GM19023 (cell line): ENCODE measurements around the gene PIWIL1.

ENCODE experiments used
- ATAC-seq: cut with Tn5 transposase; IDR thresholded peaks from one replicate; pipeline ENCODE4 v1.9.1; 2021; ENCODE audit warnings: mild to moderate bottlenecking, moderate library complexity; ENCODE audit not compliant: unreplicated experiment

Gene PIWIL1

DNA sequence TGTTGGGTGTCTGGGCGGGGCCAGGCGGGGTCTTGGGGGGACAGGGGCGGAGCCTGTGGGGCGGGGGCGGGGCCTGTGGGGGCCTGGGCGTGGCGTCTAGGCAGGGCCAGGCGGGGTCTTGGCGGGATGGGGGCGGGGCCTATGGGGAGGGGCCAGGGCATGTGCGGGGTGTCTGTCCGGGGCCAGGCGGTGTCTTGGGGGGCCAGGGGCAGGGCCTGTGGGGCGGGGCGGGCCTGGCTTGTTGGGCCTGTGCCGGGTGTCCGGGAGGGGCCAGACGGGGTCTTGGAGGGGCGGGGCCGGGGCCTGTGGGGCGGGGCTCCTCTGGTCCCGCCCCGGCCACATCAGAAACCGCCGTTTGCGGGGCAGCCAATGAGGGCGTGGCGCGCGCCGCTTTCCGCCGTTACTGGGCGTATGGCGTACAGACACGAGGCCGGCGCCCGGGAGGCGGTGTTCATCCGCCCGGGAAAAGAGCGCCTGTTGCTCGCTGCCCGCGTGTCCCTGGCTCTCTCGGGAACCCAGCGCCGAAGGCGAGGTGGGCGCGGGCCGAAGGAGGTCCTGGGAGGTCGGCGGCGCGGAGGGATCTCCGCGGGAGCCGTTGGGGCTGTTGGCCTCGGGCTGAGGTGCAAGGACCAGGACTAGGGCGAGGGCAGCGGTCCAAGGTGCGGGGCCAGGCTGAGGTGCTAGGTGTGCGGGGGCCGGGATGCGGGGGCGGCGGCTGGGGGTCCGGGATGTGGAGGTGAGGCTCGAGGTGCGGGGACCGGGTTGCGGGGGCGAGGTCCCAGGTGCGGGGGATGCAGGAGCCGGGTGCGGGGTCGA is at the start of gene PIWIL1:
TSS of gene PIWIL1 (plus strand) at position 400 of the 816 bp plus-strand sequence. CDS start 4,705 bp downstream, outside the sequence.
- ATAC-seq = no peak

DNA sequence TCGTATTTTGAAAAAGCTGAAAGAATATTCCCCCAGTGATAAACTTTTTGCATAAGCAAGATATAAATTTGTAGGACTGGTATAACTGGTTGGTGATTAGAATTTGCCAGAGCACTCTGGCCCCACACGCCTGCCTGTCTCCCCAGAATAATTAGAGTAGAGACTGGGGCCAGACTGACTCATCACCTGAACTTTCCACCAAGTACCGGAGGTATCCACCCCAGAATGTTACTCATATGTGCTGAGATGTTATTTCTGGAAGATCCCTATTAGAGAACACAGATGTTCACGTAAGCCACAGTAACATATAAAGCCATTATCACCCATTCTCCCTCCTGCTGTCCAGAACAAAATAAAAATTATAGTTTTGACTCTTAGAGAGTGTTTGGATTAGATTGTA is 49.5 kb upstream of the PIWIL1 start:
- ATAC-seq = no peak

DNA sequence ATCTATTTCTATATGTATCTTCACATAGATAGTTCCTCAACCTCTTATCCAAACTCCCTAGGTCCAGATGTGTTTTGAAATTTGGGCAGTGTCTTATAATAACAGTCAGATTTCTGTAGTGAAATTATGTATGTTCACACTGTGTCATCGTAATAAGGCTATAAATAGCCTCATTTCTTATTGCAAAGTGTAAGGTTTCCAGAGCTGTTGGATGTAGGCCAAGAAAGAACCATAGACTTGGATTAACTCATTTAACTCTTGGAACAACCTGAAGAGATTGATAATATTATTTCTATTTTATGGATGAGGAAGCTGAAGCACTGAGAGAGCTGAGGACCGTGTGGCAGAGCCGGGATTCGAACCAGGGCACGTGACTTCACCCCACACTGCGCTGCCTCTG is 49.0 kb upstream of the PIWIL1 start:
- ATAC-seq = no peak

DNA sequence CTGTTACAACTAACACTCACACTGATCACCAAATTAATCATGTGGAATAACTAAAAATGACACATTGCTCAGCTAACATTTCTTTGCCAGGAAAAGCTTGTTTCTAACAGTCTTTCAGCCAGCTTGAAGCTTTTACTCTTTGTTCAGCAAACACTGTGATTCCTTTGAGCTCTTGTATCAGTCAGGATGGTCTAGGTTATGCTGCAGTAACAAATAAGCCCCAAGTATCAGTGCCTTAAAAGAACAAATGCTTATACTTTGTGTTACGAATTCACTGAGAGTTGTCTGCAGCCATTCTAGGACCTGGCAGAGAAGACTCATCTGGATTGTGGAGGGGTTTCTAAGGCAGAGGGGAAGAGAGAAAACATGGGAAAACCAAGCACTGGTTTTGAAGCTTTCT is 47.6 kb upstream of the PIWIL1 start:
- ATAC-seq = no peak

DNA sequence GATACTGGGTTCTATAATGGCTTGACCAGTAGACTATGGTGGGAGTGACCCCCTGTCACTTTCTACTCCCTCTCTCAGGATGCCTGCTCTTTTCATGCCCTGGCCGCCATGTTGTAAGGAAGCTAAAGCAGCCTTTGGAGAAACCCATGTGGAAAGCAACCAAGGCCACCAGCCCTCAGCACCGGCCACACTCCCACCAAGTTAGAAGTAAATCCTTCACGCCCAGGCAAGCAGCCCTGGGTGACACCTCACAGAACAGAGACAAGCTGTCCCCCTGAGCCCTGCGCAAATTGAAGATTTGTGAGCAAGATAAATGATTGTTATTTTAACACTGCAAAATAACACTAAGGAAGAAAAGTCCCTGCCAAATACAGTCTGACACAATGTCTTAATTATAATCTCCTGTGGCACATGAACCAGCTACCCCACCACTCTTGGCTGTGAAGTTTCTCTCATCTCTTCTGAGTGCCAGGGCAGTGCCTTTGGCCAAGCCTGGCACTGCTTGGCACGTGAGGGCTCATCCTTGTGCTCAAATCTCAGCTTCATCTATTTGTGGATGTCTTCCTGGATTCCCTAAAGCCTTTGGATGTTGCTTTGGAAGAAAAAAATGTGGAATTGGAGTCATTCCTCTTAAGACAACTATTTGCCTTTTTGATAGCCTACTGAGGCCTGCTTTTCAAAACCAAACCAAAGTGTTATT is 39.2 kb upstream of the PIWIL1 start:
- no peak for ATAC-seq

DNA sequence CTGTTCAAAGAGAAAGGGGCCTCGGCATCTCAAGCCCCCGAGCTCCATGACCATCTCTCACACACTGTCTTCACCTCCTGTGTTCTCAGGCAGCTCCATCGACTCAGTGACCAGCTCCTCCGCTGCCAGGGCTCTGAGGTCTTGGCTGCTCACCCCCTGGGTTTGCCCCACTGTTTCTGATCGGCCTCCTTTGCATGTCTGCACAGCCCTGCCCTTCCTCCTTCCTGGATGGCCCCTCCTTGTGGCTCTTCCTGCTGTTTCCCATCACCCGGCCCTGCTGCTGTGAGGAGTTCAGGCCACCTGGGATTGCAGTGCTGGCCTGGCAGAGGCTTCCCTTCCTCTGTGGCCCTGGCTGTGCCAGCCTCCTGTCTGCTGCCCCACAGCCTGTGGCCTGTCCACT is 38.1 kb upstream of the PIWIL1 start:
- ATAC-seq = no peak

DNA sequence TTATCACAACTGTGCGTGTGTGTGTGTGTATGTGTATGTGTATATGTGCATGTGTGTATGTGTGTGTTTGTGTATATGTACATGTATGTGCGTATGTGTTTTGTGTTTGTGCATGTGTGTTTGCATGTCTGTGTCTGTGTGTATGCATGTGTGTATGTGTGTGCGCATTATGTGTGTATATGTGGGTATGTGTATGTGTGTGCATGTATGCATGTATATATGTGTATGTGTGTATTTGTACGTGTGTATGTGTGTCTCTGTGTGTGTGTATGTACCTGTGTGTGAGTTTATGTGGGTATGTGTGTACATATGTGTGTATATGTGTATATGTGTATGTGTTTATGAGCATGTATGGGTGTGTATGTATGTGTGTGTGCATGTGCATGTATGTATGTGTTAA is 37.6 kb upstream of the PIWIL1 start:
- no peak for ATAC-seq

DNA sequence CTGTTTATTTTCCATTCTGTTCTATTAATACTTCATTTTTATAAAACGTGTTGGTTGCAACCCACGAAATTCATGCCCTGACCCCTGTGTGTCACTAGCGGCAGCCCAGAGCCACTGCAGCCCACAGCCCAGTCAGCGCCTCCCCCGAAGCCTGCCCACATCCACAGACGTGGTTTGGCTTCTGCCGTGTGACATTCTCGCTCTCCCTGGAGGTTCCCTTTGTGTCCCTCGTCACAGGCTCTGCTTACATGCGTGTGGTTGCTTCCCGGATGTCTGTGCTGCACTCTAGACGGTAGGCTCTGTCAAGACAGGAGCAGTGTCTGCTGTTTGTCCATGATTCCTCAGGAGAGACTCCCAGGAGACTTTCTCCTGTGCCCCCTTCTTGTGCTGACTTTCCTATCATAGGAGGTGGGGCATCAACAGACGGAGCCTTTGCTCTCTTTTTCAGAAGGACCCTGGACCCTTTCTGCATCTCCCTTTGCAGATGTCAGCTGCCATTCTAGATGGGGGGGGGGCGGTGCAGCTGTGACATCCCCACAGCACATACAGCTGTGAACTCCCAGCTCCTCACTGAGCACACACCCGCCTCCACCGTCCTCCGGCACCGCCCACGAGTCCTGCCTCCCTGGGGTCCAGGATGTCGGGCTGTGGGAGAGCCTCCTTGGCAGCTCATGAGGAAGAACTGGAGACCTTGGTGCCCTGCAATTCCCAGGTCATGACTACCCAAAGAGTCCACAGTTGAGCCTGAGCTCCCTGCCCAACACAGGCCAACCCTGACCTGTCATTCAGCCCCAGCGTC is 36.8 kb upstream of the PIWIL1 start:
- ATAC-seq = no peak

DNA sequence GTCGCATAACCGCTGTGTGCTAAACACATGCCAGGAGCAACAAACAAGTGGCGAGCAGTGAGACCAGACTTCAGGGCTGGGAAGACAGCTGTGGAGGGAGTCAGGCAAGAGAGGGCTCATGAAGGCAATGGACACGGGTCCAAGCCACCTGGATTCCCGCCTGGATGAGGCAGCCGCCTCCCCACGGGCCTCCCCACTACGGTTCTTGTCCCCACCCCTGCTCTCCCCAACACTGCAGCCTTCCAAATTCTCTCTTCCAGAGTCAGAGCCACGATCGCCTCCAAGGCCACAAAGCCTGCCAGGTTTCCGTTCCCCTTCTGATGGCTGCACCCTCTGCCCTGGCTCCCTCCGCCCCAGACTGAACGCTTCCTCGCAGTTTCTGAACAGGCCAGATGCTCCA is 36.1 kb upstream of the PIWIL1 start:
- no peak for ATAC-seq

DNA sequence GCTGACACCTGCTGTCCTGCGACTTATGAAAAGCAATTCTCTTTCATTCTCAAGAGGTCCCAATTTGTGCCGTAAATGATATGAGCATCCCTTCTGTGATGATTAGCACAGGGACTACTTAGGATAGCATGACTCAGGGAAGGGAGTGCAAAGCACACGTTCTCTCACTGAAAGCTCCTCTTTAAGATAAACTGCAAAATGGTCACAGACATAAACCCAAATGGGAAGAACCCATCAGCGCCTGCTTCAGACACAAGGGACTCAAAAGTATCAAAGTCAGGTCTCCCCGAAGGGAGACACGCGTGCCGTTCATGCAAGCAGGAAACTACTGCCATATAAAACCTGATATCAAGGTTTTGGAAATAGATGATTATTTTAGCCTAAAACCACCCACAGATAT is 33.9 kb upstream of the PIWIL1 start:
- no peak for ATAC-seq

DNA sequence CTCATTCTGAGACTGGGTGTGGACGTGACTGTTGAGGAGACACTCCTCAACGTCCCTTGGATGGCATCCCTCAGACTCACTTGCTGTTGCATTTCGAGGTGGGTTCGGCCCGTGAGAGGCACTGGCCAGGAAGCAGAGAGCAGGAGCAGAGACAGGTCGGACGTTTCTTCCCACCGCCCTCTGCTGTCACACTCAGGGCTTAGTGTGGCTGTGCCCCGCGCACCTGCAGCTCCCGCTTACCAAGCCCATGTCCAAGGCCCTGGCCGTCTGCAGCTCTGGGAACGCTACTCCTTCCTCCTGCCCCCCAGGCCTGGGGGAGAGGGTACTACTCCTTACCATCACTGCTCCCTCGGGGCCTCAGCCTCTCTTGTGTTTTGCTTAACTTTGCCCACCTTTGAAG is 29.8 kb upstream of the PIWIL1 start:
- no peak for ATAC-seq

DNA sequence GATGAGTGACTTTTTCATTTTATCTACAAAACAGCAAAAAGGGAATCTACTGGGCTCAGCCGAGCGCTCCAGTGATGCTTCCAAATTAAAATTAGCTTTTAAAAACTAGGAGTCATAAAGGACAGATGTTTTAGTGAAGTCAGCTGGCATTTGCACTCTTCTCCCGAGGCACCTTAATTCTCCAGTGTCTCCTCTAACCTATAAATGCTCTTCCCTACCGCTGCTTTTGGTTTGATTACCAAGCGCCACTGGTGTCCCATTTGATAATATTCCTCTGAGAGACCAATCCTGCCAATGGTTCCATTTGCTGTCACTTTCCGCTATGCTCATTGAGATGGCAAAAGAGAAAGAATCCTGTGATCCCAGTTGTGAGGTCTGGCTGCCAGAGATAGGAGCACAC is 29.3 kb upstream of the PIWIL1 start:
- no peak for ATAC-seq

DNA sequence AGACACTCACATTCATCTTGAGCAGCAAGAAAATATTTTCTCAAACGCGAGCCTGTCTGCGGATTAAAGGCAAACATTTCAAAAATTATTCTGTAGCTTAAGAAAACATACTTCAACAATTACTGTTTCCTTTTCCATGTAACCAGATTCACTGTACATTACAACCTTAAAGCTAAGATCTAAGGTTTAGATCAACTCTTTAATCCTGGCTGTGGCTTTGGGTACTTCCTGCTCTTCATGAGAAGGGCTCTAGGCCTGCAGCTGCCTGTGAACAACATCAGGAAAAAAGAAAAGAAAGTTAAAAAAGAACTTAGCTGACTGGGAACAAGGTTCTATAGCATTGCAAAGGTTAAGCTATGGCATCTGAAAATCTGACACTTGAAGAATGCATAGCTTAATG is 21.4 kb upstream of the PIWIL1 start:
- no peak for ATAC-seq

DNA sequence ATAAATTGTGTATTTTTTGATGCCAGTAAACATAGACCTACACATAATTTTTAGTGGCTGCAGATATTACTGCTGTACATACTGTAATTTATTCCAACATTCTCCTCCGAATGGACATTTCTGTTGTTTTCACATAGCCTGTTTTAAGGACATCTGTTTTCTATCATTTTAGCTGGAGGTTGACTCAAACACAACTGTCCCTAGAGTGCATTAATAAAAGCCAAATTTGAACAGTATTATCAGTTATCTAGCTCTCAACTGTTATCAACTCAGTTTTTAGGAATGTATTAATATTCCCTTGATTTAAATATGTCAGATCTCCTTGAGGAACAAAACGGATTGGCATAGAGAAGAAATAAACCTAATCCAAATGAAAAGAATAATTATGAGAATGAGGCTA is 17.2 kb upstream of the PIWIL1 start:
- ATAC-seq = no peak

DNA sequence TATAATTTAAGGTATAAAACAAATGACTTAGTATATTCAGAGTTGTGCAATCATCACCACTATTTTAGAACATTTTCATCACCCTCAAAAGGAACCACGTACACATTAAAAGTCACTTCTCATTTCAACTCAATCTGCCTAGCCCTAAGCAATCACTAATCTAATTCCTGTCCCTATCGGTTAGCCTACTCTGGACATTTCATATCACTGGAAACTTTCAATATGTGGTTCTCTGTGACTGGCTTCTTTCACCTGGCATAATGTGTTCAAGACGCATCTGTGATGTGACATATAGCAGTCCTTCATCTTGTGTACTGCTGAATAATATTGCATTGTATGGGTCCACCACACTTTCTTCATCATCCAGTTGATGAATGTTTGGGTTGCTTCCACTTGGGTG is 15.4 kb upstream of the PIWIL1 start:
- no peak for ATAC-seq

DNA sequence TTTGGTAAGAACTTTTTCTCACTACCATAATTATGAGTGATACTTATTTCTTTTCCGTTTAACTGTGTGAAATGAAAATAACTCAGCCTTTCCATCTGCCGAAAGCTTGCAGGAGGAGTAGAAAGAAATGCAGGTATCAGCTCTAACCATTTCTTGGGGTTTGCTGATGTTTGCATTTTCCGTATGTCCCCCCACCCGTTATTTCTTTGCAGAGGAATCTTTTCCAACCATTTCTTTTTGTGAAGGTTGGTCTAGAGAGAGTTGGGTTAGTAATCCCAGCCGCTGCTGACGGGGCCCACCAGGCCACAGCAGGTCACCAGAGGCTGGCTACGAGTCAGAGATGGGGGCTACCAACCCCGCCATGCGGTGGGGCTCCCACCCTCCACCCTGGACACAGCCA is 7.0 kb upstream of the PIWIL1 start:
- ATAC-seq = no peak

DNA sequence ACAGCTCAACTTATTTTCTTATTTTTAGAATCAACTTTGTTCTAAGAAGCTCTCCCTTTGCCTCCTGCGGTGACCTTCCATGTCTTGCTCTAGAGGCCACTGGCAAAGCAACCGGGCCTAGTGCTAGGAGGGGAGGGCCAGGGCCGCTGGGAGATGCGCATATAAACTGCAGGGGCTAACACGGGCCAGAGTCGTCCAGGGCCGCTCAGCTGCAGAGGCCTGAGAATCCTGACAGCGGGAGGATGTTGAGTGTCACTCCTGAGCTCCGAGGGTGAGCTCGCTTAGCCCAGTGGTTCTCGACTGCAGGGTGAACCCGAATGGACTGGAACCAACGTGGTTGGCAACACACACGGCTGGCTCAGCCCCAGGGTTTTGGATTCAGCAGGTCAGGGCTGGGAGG is 6.5 kb upstream of the PIWIL1 start:
- ATAC-seq = no peak

DNA sequence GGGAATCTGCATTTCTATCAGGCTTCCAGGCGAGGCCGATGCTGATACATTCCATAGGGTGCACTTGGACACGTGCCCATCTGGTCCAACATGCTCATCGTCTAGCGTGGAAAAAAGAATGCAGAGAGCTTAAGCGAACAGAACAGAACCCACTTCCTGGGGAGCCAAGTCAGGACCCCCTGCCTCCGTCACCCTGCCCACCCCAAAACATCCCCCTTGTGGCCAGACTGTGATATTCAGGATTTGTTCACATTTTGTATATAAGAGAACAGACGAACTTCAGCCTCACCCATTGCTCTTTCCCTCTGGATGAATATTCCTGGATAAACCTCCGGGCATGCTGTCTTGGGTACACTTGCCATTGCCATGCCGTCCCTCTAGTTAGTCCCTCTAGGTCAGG is 4.3 kb upstream of the PIWIL1 start:
- no peak for ATAC-seq

DNA sequence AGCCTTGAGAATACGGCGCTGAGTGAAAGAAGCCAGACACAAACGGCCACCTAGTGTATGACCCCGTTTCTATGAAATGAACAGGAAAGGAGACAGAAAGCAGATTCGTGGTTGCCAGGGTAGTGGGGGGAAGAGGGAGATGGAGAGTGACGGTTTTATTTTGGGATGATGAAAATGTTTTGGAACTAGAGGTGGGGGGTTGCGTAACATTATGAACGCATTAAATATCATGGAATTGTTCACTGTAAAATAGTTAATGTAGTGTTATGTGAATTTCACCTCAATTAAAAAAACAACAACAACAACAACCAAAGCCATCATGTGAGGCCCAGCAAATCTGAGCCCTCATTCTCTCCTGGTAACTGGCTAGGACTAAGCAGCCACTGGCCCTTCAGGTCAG is 3.3 kb upstream of the PIWIL1 start:
- no peak for ATAC-seq

DNA sequence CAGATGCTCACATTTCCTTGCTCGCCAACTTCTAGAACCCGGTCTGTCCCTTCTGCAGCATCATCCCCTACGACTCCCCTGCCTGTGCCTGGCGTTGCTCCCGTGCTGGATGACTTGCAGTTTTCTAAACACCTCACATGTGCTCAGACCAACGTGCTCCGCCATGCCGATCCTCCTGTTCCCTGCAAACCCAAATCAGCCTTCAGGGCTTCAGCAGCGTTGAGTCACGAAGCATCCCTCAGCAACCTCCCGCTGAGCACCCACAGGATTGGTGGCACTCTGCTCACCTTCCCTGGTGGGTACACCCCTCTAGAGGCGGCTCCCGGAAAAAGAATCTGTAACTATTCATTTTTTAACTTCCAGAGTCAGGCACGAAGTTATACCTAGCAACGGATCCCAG is 2.8 kb upstream of the PIWIL1 start:
- no peak for ATAC-seq

DNA sequence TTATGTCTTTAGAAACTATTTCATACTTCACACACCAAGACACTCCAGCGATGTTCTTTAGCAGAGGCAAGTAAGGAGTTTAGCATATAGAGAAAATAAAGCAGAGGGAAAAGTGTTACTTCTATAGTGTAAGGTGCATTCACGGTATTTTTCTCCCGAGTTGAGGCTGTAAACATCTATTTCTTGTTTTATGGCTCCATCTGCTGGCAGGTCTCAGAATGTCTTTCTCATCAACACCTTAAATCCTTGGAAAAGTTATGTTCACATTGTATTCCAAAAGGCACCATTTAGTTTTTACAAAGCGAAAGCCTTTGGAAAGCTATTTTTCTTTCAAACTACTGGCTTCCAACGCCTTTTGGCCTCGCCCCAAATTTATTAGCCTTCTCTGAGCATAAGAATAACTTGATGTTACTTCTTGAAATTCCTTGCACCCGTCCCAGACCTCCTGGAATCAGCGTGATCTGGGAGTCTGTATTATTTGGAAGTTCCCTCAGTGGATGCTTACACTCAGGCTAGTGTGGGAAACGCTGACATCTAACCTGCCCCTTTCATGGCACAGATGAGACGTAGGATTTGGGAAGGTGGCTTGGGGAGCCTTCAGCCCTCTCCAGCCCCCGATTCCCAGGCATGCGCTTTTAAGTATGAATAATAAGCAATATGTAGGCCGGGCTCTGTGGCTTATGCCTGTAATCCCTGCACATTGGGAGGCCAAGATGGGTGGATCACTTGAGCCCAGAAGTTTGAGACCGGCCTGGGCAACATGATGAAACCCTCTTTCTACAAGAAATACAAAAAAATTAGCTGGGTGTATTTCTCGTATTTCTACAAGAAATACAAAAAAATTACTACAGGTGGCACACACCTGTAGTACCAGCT is 1.9 kb upstream of the PIWIL1 start:
- no peak for ATAC-seq
